Adrenal gland (tissue), 12 donors: ENCODE measurements around the gene PRKCB. TPM values are rescaled to one million over a fixed set of nuclear protein-coding genes. Genes with fewer than 3 reads are reported as not detected.

Experiments
- DNase-seq, 7 donors: peaks; one replicate each; pipeline ENCODE4 v3.0.0-alpha.2; 2019 to 2020
- H3K27ac ChIP-seq, 5 donors: fragments of 200-600 bp; sonication (generic) in 4 of 5; 1 replicate in 3 of 5; 2 replicates in 2 of 5; pipeline versions ENCODE4 v1.5.1 to v1.8.0; 2016 to 2020; ENCODE audit warnings: mild to moderate bottlenecking in 1 of 5
- H3K27me3 ChIP-seq: fragments of 200-600 bp; 2 replicates; pipeline ENCODE4 v1.8.0; 2021
- H3K36me3 ChIP-seq, 2 donors: fragments of 200-600 bp; replicated peaks in 1 of 2; 1 replicate in 1 of 2; 2 replicates in 1 of 2; pipeline versions ENCODE4 v1.5.1 to v1.8.0; 2018 to 2022
- H3K4me1 ChIP-seq, 2 donors: fragments of 200-600 bp; replicated peaks in 1 of 2; 1 replicate in 1 of 2; 2 replicates in 1 of 2; pipeline versions ENCODE4 v1.5.1 to v1.8.0; 2018 to 2021
- H3K4me3 ChIP-seq, 4 donors: fragments of 200-600 bp; sonication (generic) in 3 of 4; one replicate each; pipeline ENCODE4 v1.5.1; 2016 to 2018
- H3K9me3 ChIP-seq, 3 donors: fragments of 200-600 bp; sonication (generic) in 1 of 3; replicated peaks in 1 of 3; 1 replicate in 2 of 3; 2 replicates in 1 of 3; pipeline versions ENCODE4 v1.5.1 to v1.8.0; 2016 to 2021
- CTCF ChIP-seq, 6 experiments: fragments of 450-650 bp in 4 of 6; fragments of 200-600 bp in 2 of 6; sonication (generic) in 1 of 6; IDR thresholded peaks; 1 replicate in 5 of 6; 2 replicates in 1 of 6; pipeline versions ENCODE4 v1.5.1 to v1.8.0; 2016 to 2021; ENCODE audit warnings: antibody characterized with exemption in 6 of 6, mild to moderate bottlenecking in 2 of 6, moderate library complexity in 1 of 6
- POLR2A ChIP-seq, 2 donors: fragments of 450-650 bp; IDR thresholded peaks; one replicate each; pipeline ENCODE4 v1.6.1; 2017; ENCODE audit warnings: antibody characterized with exemption in 2 of 2, mild to moderate bottlenecking in 2 of 2, moderate library complexity in 1 of 2
- intact Hi-C, 2 donors: fragments of 100-400 bp; cut with DNase I; formaldehyde crosslinking; loops; one replicate each; pipeline versions ENCODE4 v1.14.1 to v1.15.0; 2022 to 2023
- microRNA-seq, 3 donors: library from miRNA; unstranded; fragments of <30 nt; microRNA quantifications; one replicate each; pipeline ENCODE4, GENCODE V29; 2017 to 2020
- polyA plus RNA-seq, 3 donors: library from polyadenylated mRNA; stranded (reverse); fragments of 200-250 nt in 2 of 3; fragments of 350-450 nt in 1 of 3; fragmentation: Illumina TruSeq in 1 of 3; extraction: RNeasy Lipid Tissue Mini Kit (QIAGEN cat#74804) in 1 of 3; gene quantifications; one replicate each; pipeline ENCODE4 v1.2.3, GENCODE V29; 2013 to 2014
- small RNA-seq, 2 donors: library from RNA; depleted of rRNA; stranded (forward); fragments of <200 nt; gene quantifications; one replicate each; pipeline ENCODE3, GENCODE V24; 2016
- total RNA-seq, 9 donors: library from RNA; depleted of rRNA in 4 of 9; stranded (reverse); fragments of >200 nt in 4 of 9; fragments of 120-200 nt in 1 of 9; fragmentation: NEBNext Ultra II Directional in 1 of 9; extraction: Animal tissue kit (Norgen Biotek cat#: 25700) in 1 of 9; gene quantifications; one replicate each; pipeline versions ENCODE4 v1.1.0 to v1.2.4, GENCODE V29; 2013 to 2023
- donor health status: healthy with polysubstance abuse.
- donor health status: Bipolar disorder and iron deficiency.
- donor health status: DM: yes; HTN: yes; CAD: no.
- donor health status: DM: no; HTN: no; CAD: no.
- donor health status: DM: no; HTN: no; CAD: no.
- donor health status: DM: yes; HTN: yes; CAD: no.

PRKCB gene
- total and polyA plus RNA-seq, 12 donors = 0.54 to 8.0 (median 3.0) TPM

- H3K4me1 ChIP-seq = no peaks in the 10 kb centered on the region
Measured at GRCh38 chr16:24262816-24263215, 427.0 kb downstream of the PRKCB start.

More at GRCh38 chr16:24262816-24263215, 427.0 kb downstream of the PRKCB start:
- Histone ChIP-seq H3K27me3 (no peaks in the 10 kb centered on the region), H3K4me3 (no peak overlapping the region), H3K27ac (no peak overlapping the region), H3K36me3 (no peaks in the 10 kb centered on the region), H3K9me3 (no peaks in the 10 kb centered on the region)
- intact Hi-C loops = no loop called here
- DNase-seq = no peak
- TF ChIP-seq POLR2A (IDR thresholded peaks at IDR 0.05) = no peak
- no peak for TF ChIP-seq CTCF (IDR thresholded peaks at IDR 0.05)

Small RNA genes lying within 50 kb of the gene (microRNA-seq; reads per million reads assigned to microRNA genes)
- 0 reads per million in 3 donors for gene MIR1273H

Small RNA genes lying within 50 kb of the gene (small RNA-seq; reads per million reads assigned to genes)
- 0 reads per million in 2 donors for gene MIR1273H

Other genes starting within 250 kb of the PRKCB start
- gene NDUFAB1, start 239.7 kb upstream of the PRKCB start, total RNA-seq = 100 to 1,000 TPM; 103 to 306 (median 137) TPM
- gene NDUFAB1, start 239.7 kb upstream of the PRKCB start, polyA plus RNA-seq = 100 to 1,000 TPM in 1 of 3 donors, 10 to 100 TPM in 2; 67.6 to 170 (median 81.6) TPM
- gene PALB2, start 194.7 kb upstream of the PRKCB start, total RNA-seq = 10 to 100 TPM in 4 of 9 donors, 1 to 10 TPM in 5; 2.8 to 12.9 (median 9.8) TPM
- gene PALB2, start 194.7 kb upstream of the PRKCB start, polyA plus RNA-seq = 10 to 100 TPM in 2 of 3 donors, 1 to 10 TPM in 1; 9.6 to 16.4 (median 11.8) TPM
- 10 to 100 TPM; 22.7 to 67.8 (median 43.1) TPM for gene DCTN5, start 194.5 kb upstream of the PRKCB start, total RNA-seq
- gene DCTN5, start 194.5 kb upstream of the PRKCB start, polyA plus RNA-seq = 10 to 100 TPM in 1 of 3 donors, 1 to 10 TPM in 2; 7.9 to 64.4 (median 9.8) TPM
- gene PLK1, start 157.1 kb upstream of the PRKCB start, total RNA-seq = 1 to 10 TPM in 7 of 9 donors, under 1 TPM in 2; 0.18 to 4.8 (median 3.0) TPM
- 1 to 10 TPM; 1.2 to 2.8 (median 2.6) TPM for gene PLK1, start 157.1 kb upstream of the PRKCB start, polyA plus RNA-seq
- 1 to 10 TPM in 4 of 9 donors, under 1 TPM in 4, not detected in 1; 0.20 to 2.7 (median 1.2) TPM for gene ERN2, start 122.8 kb upstream of the PRKCB start, total RNA-seq
- 1 to 10 TPM in 2 of 3 donors, under 1 TPM in 1; 0.60 to 1.5 (median 1.3) TPM for gene ERN2, start 122.8 kb upstream of the PRKCB start, polyA plus RNA-seq
- 1 to 10 TPM in 1 of 9 donors, under 1 TPM in 1, not detected in 7; 0.07 to 1.4 TPM for gene CHP2, start 81.0 kb upstream of the PRKCB start, total RNA-seq
- gene CHP2, start 81.0 kb upstream of the PRKCB start, polyA plus RNA-seq = under 1 TPM in 2 of 3 donors, not detected in 1; 0.07 to 0.16 TPM